ENCODE measurements around the gene CRIM1. TPM values are rescaled to one million over a fixed set of nuclear protein-coding genes. Genes with fewer than 3 reads are reported as not detected.

CRIM1 gene
- total and polyA plus RNA-seq, 2 of the 8 experiments (the other 6 are each of a cell fraction or from before 2014, with no cell fraction given) = 9.4 to 28.4 TPM

- POLR2A ChIA-PET (ENCODE audit: partially characterized antibody) = no interaction called here
- CTCF ChIA-PET (ENCODE audit: partially characterized antibody) = interaction anchor here (3.3 kb wide), 1 partner anchor 85 kb away, joined by 9 read pairs; no protein-coding TSS in a partner anchor
- H3K9me3 ChIP-seq (ENCODE audit: insufficient read depth in 2 of 2, low read depth in 1 of 2, low read length in 1 of 2) = no peaks in the 10 kb centered on the region
- H3K23me2 ChIP-seq (ENCODE audit: low read depth, low read length) = no peaks in the 10 kb centered on the region
- H3K9ac ChIP-seq (replicated peaks in 1 of 4; ENCODE audit: extremely low read depth in 1 of 4, low read depth in 3 of 4, low read length in 3 of 4) = no peak overlapping the region
- H3K18ac ChIP-seq (ENCODE audit: extremely low read depth, low read length) = no peak overlapping the region
- TF ChIP-seq CEBPB (IDR thresholded peaks at IDR 0.05; ENCODE audit: low read depth, low read length) = no peak
- no peak for TF ChIP-seq CTCF (IDR thresholded peaks at IDR 0.05; ENCODE audit: control extremely low read depth in 1 of 3, insufficient read depth in 1 of 3, low read depth in 1 of 3, low read length in 3 of 3)
- no peak for TF ChIP-seq ZNF274 (IDR thresholded peaks at IDR 0.05; ENCODE audit: borderline replicate concordance, extremely low read depth, low read length)
- TF ChIP-seq EP300 (IDR thresholded peaks at IDR 0.05; ENCODE audit: borderline replicate concordance in 1 of 2, low read depth in 2 of 2, low read length in 2 of 2) = no peak
- TF ChIP-seq RNF2 (IDR thresholded peaks at IDR 0.05; ENCODE audit: borderline replicate concordance, low read depth, low read length, missing control alignments, poor library complexity, severe bottlenecking) = no peak
- no peak for TF ChIP-seq SIX5 (IDR thresholded peaks at IDR 0.05; ENCODE audit: low read depth, low read length)
- TF ChIP-seq EZH2 (IDR thresholded peaks at IDR 0.05; ENCODE audit: low read depth, low read length, severe bottlenecking) = no peak
- TF ChIP-seq KDM4A (IDR thresholded peaks at IDR 0.05; ENCODE audit: low read depth, low read length, severe bottlenecking) = no peak
- no peak overlapping the region for H2AFZ ChIP-seq (ENCODE audit: low read length)
- H3K27ac ChIP-seq (ENCODE audit: low read depth, low read length) = no peak overlapping the region
- no peak overlapping the region for H2BK15ac ChIP-seq (ENCODE audit: low read length)
- no peaks in the 10 kb centered on the region for H3K27me3 ChIP-seq (replicated peaks in 1 of 4; ENCODE audit: control insufficient read depth in 3 of 4, extremely low read depth in 1 of 4, insufficient read depth in 3 of 4, low read length in 3 of 4)
- H3K56ac ChIP-seq (replicated peaks; ENCODE audit: insufficient read length, low read depth, low read length) = no peak overlapping the region
- H2AK5ac ChIP-seq (ENCODE audit: low read depth, low read length) = no peak overlapping the region
- no peaks in the 10 kb centered on the region for H4K20me1 ChIP-seq (replicated peaks in 1 of 2; ENCODE audit: control insufficient read depth in 1 of 2, insufficient read depth in 2 of 2, low read length in 2 of 2)
- no peak for DNase-seq (ENCODE audit: low read depth in 1 of 2, low spot score in 2 of 2)
- no peak overlapping the region for H3K23ac ChIP-seq (ENCODE audit: insufficient read length)
- H2BK20ac ChIP-seq (ENCODE audit: low read length) = no peak overlapping the region
- no peak overlapping the region for H4K91ac ChIP-seq (replicated peaks; ENCODE audit: insufficient read length, low read length)
- FAIRE-seq = no peak
- no peak overlapping the region for H2BK5ac ChIP-seq (ENCODE audit: low read depth, low read length)
- H3K4me3 ChIP-seq (ENCODE audit: extremely low read depth in 1 of 4, insufficient read depth in 2 of 4, low read depth in 3 of 4, low read length in 4 of 4) = no peak overlapping the region
- no peak overlapping the region for H4K5ac ChIP-seq (ENCODE audit: insufficient read length, low read depth, low read length)
- H2BK12ac ChIP-seq (ENCODE audit: low read depth, low read length) = no peak overlapping the region
- H2BK120ac ChIP-seq (replicated peaks; ENCODE audit: low read depth, low read length) = no peak overlapping the region
- H3K4me2 ChIP-seq (ENCODE audit: insufficient read depth in 1 of 2, low read depth in 2 of 2, low read length in 2 of 2) = no peak overlapping the region
- H3K79me2 ChIP-seq (ENCODE audit: control insufficient read depth in 1 of 2, insufficient read depth in 2 of 2, low read length in 2 of 2) = no peaks in the 10 kb centered on the region
- H3K36me3 ChIP-seq (ENCODE audit: control insufficient read depth in 2 of 4, insufficient read depth in 4 of 4, low read length in 3 of 4) = peaks cover 0 to 23% (median 4%) of the 10 kb centered on the region in 4 experiments; a peak in 5 of 8 replicates
- no peak overlapping the region for H3K4ac ChIP-seq (replicated peaks; ENCODE audit: insufficient read length, low read depth, low read length)
- no peak overlapping the region for H3K14ac ChIP-seq (ENCODE audit: insufficient read length)
- no peaks in the 10 kb centered on the region for H3K4me1 ChIP-seq (replicated peaks in 1 of 4; ENCODE audit: control insufficient read depth in 3 of 4, insufficient read depth in 4 of 4, low read length in 3 of 4)
- H3K79me1 ChIP-seq (ENCODE audit: low read depth, low read length) = no peaks in the 10 kb centered on the region
- H4K8ac ChIP-seq (ENCODE audit: extremely low read depth, insufficient read depth, low read length) = no peak overlapping the region
Measured at GRCh38 chr2:36579297-36579664, 223.7 kb downstream of the CRIM1 start.
